BJ (cell line): ENCODE results near the gene NR1H2. TPM values are rescaled to one million over a fixed set of nuclear protein-coding genes. Genes with fewer than 3 reads are reported as not detected.

ENCODE experiments used
- CTCF ChIA-PET: fragments of 350-600 bp; formaldehyde crosslinking; extraction: SDS; loops from one replicate; lab custom pipeline; 2021; ENCODE audit warnings: antibody characterized with exemption, inconsistent platforms; lab: Yijun Ruan, JAX
- POLR2A ChIA-PET: fragments of 300-600 bp; sonication (Branson Sonifier 250); formaldehyde crosslinking; extraction: SDS; loops from one replicate; lab custom pipeline; 2021; ENCODE audit warnings: antibody characterized with exemption; lab: Charles Lee
- DNase-seq: peaks from one replicate; pipeline ENCODE4 v3.0.0-alpha.2; 2011; ENCODE audit warnings: low read depth
- H3K27me3 ChIP-seq: 2 replicates; pipeline ENCODE4 v1.6.0; 2011; ENCODE audit warnings: low read length; ENCODE audit not compliant: control insufficient read depth, insufficient read depth
- H3K36me3 ChIP-seq: 2 replicates; pipeline ENCODE4 v1.5.1; 2011; ENCODE audit warnings: low read length; ENCODE audit not compliant: control insufficient read depth, insufficient read depth
- H3K4me3 ChIP-seq: 2 replicates; pipeline ENCODE4 v1.5.1; 2011; ENCODE audit warnings: low read depth, mild to moderate bottlenecking, control low read depth, low read length
- CTCF ChIP-seq: IDR thresholded peaks from 2 replicates; pipeline ENCODE4 v1.5.1; 2011; ENCODE audit warnings: low read depth, mild to moderate bottlenecking, control low read depth, inconsistent platforms, low read length, moderate library complexity; ENCODE audit not compliant: insufficient read depth
- polyA plus RNA-seq: library from polyadenylated mRNA; depleted of rRNA; stranded (reverse); fragments of >200 nt; gene quantifications from 2 replicates; pipeline ENCODE4 v1.2.3, GENCODE V29; 2011

NR1H2 gene
- polyA plus RNA-seq, 1 experiment = 78.4 TPM

- ChIA-PET POLR2A (no interaction called here), CTCF (no interaction called here)
- Histone ChIP-seq H3K4me3 (no peak overlapping the region), H3K27me3 (no peaks in the 10 kb centered on the region), H3K36me3 (peaks cover 1% of the 10 kb centered on the region; the same call in 1 of the 2 replicates)
- no peak for TF ChIP-seq CTCF
- no peak for DNase-seq
Observed at GRCh38 chr19:50401605-50402450, 25.6 kb downstream of the NR1H2 start.

- no peak for TF ChIP-seq CTCF
- CTCF ChIA-PET = no interaction called here
- peaks cover 1% of the 10 kb centered on the region; the same call in 1 of the 2 replicates for H3K36me3 ChIP-seq
- no peak for DNase-seq
- no peak overlapping the region for H3K4me3 ChIP-seq
- POLR2A ChIA-PET = no interaction called here
- no peaks in the 10 kb centered on the region for H3K27me3 ChIP-seq
Observed at GRCh38 chr19:50402544-50403301, 26.5 kb downstream of the NR1H2 start.

- DNase-seq = no peak
- TF ChIP-seq CTCF = no peak
- Histone ChIP-seq H3K36me3 (peaks cover 3% of the 10 kb centered on the region; the same call in 1 of the 2 replicates), H3K27me3 (no peaks in the 10 kb centered on the region), H3K4me3 (no peak overlapping the region)
- ChIA-PET POLR2A (no interaction called here), CTCF (no interaction called here)
Observed at GRCh38 chr19:50406156-50406820, 30.0 kb downstream of the NR1H2 start.

- Histone ChIP-seq H3K27me3 (no peaks in the 10 kb centered on the region), H3K36me3 (peaks cover 3% of the 10 kb centered on the region; the same call in 1 of the 2 replicates), H3K4me3 (no peak overlapping the region)
- TF ChIP-seq CTCF = no peak
- ChIA-PET POLR2A (no interaction called here), CTCF (no interaction called here)
- no peak for DNase-seq
Observed at GRCh38 chr19:50406829-50407228, 30.6 kb downstream of the NR1H2 start.

- no peak for TF ChIP-seq CTCF
- POLR2A ChIA-PET = no interaction called here
- DNase-seq = no peak
- CTCF ChIA-PET = interaction anchor here (1.7 to 2.0 kb wide), 2 partner anchors 12 to 41 kb away, joined by 3 to 5 read pairs; no protein-coding TSS in a partner anchor
- Histone ChIP-seq H3K4me3 (no peak overlapping the region), H3K27me3 (no peaks in the 10 kb centered on the region), H3K36me3 (peaks cover 4% of the 10 kb centered on the region)
Observed at GRCh38 chr19:50409347-50409746, 33.1 kb downstream of the NR1H2 start.
